Stimulated activated CD4-positive, alpha-beta T cell treated with anti-CD3 and anti-CD28 coated beads, Interleukin-1b, Interleukin-23, amount 100 ng/mL, for 1 hour (primary cell): ENCODE measurements around the gene DCPS.
A peak's percentile ranks its signal among the peaks of the same experiment; 100 is the strongest.
"Not testable (repeated sequence)": the region's sequence is repeated elsewhere in the genome, so short reads cannot be mapped to it uniquely, and the experiment has no call there.

Source experiments
- DNase-seq, 2 donors: peaks; one replicate each; pipeline ENCODE4 v3.0.0-alpha.2; 2020; ENCODE audit warnings: low read depth in 2 of 2

DCPS gene

DNA sequence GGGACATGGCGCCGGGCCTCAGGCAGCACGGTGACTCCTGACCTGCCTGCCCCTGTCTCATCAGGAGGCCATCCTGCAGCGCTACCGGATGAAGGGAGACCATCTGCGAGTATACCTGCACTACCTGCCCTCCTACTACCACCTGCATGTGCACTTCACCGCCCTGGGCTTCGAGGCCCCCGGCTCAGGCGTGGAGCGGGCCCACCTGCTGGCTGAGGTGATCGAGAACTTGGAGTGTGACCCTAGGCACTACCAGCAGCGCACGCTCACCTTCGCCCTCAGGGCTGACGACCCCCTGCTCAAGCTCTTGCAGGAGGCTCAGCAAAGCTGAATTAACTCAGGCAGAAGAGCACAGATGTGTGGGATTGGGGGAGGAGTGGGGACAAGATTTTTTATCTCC lies 41.4 kb downstream of the DCPS start:
- DNase-seq: no peak

DNA sequence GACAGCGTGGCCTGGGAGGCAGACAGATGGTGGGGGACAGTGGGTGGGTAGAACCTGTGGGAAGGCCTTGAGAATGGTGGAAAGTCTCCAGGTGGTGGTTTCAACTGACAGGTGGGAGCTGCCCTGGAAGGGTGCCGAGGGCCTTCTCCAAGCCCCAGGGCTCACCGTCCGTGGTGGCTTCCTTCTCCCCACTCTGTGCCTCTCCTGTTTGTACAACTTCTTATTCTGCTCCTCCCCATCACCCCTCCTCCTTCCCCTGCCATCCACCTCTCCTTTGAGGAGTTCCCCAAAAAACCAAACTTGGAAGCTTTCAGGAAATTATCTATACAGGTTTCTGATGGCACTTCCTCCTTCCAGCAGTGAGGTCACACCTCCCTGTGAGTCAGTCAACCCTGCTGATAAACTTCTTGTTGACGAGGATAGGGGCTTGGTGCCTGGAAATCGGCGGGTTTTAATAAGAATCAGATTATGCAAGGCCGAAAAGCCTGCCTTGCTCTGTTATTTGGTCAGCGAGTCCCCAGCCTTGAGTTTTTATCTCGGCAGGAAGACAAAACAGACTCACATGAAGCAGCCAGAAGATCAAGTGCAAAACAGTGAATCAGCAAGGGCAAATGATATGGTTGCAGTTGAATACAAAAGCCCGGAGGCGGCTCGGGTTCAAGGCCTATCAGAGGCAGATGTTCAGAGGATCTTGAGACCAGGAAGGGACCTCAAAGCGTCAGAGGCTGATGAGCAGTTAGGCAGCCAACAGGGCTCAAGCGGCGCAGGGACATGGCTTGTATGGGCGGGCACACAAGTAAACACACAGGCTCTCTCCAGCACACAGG lies 42.1 kb downstream of the DCPS start:
- no peak for DNase-seq

DNA sequence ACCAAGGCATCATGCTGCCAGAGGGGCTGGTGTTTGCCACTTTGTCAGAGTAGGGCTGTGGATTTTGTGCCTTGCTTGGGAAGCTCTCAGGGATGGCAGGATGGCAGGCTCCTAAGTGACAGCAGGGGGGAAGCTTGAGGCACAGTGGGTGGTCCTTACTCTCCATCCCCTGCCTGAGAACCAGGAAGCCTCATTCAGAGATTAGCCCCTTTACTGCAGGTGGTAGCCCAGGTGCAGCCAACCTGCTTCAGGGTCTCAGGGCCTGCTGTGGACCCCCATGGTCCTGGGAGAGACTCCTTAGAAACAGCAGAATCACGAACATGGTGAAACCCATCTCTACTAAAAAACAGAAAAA lies 42.7 kb downstream of the DCPS start:
- DNase-seq: no peak

DNA sequence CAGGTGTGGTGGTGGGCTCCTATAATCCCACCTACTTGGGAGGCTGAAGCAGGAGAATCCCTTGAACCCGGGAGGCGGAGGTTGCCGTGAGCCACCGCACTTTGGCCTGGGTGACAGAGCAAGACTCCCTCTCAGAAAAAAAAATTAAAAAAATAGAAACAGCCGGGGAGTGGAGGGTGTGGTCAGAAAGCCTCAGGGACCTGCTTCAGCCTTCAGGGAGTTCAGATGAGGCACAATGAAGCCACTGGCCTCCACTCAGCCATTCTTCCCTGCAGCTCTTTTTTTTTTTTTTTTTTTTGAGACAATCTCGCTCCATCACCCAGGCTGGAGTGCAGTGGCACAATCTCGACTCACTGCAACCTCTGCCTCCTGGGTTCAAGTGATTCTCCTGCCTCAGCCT lies 43.1 kb downstream of the DCPS start:
- DNase-seq: not testable (repeated sequence)

DNA sequence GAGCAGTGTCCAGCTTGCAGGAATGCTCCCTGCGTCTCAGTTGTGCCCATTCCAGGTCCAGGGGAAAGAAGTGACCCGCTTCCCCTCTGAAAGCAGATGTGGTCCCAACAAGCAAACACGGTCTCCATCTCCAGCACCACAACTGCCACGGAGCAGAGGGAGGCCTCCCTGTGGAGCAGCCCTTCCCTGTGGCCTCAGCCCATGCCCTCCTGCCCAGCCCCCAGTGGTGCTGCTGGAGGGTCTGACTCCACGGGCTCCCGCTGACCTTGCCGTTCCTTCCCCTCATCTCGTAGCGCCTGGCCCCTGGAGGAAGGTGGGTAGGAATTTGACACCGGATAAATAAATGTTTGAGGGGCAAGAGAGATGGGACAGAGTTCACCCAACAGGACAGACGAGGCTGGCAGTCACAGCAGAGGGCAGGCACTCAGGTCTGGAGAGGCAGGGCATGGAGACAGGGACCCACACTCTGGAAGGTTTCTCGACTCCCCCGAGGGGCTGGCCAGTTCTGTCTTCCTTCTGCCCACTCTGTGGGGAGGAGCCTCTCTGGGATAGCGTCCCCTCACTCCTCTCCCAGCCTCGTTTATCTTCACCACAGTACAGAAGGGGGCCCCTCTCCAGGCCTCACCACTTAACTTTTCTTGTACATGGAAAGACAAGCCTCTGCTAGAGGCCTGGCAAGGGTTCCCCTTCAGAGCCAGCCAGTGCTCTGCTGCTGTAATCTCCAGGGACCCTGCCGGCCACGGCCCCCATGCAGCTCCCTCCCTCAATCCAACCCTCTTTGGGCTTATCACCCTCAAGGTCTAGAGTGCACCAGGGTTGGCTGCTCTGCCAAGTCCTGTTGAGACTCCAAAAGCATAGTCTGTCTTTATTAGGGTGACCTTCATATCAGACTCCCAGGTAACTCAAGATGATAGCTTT lies 44.1 kb downstream of the DCPS start:
- DNase-seq: no peak

DNA sequence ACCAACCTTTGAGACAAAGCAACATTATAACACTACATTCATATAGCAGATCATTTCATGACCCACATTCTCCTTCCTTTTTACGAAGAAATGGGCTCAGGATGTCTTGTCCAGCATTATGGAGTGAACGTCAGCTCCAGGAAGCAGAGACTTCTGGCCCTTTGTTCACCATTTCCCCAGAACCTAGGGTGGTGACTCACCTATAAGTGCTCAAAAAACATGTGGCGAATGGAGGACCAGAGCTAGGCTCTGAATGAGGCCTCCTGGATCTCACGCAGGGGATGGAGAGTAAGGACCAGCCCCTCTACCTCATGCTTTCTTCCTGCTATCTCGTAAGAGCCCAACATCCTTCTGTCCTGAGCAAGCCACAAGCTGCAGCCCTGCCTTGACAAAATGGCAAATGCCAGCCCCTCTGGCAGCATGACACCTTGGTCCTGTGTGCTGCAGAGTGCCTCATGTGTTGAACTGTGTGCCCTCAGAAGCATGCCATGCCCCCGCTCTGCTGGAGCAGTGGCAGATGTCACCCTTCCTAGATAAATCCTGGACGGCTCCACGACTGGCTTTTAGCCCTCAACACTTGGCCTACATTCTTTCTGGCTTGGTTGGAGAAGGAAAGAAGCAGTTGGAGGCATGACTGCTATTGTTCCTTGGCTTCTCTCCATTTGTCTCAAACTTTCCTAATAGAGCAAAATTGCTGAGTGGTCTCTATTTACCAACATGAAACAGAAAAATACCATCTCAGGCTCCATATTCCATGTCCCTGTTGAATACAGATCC lies 45.1 kb downstream of the DCPS start:
- DNase-seq: no peak

DNA sequence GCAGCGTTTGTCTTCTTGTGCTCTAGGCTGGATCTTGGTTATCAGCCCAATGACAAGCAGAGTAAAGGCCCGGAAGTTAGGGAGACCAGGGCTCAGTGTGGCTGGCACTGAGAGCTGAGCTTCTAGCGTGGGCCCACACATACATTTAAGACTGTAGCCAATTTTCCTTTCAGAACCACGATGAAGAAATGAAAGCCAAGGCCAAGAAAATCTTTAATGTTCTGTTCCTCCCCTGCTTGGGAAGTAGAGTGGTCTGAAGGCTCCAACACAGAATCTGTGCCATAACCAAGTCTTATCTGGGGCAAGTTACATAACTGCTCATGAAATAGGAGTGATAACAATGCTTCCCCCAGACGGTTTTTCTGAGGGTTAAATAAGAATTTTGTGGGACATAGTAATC lies 47.0 kb downstream of the DCPS start:
- no peak for DNase-seq

DNA sequence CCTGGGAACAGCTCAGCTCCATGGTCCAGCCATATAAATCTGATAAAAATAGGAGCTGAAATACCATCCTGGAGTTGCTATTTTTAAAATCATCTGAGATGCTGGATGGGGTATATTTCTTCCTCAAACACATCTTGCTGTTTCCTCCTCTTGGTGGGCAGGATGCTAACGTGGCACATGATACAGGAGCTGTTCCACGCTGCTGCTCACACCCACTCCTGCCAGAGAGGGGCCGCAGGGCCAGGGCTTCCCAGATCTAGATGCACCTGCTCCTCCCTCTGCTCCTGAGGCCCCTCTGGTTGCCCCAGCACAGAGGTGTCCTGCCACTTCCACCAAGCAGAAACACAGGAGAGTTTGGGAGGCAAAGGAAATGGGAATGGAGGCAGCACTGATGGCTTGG lies 48.3 kb downstream of the DCPS start:
- no peak for DNase-seq

DNA sequence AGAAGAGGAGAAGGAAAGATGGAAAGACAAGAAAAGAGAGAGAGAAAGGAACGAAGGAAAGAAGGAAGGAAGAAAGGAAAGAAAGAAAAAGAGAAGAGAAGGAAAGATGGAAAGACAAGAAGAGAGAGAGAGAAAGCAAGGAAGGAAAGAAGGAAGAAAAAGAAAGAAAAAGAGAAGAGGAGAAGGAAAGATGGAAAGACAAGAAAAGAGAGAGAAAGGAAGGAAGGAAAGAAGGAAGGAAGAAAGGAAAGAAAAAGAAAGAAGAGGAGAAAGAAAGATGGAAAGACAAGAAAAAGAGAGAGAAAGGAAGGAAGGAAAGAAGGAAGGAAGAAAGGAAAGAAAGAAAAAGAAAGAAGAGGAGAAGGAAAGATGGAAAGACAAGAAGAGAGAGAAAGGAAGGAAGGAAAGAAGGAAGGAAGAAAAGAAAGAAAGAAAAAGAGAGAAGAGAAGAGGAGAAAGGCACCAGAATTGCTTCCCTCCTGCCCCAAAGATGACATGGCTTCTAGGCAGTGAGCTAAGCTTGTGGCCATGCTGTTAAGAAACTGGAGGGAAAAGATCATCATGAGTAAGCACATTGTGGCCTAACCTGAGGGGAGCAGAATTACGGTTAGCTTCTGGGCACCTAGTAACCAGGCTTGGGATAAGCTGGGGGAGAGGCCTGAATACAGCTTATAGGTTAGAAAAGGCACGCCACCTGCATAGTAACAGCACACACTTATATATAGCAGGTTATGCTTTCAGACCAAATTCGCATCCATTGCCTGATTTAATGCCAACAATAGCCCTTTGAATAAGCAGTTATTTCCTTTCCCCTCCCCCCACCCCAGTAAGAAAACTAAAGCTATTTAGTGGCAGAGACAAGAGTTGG lies 49.3 kb downstream of the DCPS start:
- DNase-seq: no peak

DNA sequence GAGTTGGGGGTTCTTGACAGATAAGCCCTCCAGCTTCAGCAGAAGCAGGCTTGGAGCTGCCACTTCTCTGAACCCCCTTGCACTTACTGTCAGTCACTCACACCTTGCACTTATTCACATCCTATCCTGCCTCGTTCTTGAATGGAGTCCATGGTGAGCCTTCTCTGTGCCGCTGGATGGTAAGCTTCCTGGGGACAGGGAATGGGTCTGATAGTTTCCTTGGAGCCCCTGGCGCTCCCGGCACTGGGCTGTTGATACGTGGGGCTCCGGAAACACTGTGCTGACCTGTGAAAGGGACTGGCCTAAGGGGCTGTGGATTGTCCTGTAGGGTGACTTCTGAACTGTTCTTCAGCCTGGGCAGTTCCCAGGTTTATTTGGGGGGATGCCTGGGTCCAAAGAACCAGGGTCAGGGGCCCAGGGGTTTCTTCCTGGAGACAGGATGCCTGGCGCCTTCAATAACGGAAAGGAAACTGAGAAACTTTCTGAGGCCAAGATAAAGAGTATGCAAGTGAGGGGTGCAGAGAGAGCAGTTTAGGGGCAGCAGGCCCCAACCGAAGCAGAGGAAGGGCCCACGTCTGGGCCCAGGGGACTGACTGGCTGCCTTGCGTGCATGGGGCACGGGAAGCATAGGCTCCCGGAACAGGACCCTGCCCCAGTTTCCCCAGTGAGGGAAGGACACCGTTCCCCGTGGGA lies 50.9 kb downstream of the DCPS start:
- DNase-seq: no peak

DNA sequence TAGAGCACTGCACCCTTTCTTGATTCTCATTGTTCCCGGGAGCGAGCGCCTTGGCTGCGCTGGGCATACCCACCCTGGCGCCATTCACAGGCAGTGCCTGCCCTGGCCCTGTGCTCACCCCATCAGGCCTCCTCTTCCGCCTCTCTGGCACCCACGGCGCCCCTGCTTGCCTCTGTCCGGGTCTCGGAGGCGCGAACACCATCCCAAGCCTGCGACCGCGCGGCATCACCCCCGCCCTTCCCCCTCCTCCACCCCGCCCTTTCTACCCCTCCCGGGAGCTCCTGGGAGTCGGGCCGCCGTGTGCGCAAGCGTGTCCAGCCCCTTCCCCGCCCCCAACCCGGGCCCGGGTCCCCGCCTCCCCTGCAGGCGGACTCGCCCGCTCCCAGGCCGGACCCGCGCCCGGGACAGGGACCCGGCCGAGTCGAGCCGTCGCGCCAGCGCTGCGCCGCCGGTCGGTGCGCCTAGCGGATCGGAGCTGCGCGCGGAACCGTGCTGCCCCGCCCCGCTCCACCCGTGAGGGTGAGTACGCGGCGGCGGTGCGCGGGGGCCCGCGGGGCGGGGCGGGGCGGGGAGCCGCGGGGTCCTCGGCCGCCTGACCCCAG lies 51.6 kb downstream of the DCPS start, which contains the start of gene ST3GAL4:
Gene ST3GAL4 (plus strand): TSS at position 363 of the 602 bp plus-strand sequence. CDS start 50,470 bp downstream, outside the sequence.
- peak; percentile 15 to 49 for DNase-seq

DNA sequence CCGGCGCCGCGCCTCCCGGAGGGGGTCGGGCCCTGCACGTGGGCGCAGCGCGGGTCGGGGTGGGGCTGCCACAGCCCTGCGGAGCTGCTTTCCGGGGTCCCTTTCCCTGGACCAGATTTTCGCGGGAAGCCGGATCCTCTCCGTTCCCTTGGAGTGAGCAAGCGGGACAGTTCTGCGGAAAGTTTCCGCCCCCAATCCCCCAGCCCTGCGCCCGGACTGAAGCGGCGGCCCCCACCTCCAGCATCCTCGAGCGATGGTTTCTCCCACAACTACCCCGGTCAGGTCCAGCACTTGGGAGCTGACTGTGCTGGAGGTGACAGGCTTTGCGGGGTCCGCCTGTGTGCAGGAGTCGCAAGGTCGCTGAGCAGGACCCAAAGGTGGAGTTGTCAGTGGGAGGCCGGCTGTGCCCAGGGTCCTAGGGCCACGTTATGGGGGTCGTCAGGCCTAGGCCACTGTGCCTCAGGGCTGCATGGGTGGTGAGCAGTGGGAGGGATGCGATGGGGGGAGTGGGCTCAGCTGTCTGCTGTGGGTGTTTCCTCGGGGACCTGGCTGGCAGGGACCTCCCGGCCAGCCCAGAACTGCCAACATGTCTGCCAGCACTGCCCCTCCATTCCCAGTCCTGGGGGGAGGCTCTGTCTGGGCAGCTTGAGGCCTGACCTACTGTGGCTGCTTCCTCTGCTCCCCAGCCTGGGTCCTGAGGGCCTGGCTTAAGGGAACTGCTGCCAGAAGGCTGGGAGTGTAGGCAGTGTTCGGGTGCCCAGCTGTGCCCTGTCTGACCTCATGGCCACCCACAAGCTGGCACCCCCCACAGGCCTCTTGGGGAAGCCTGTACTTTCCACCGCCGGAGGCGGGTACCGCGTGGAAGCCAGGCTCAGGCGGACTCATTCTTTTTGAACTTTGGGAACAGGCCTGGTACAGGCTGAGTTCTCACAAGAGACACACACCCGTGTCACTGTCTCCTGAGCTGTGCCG lies 52.4 kb downstream of the DCPS start:
- no peak for DNase-seq

DNA sequence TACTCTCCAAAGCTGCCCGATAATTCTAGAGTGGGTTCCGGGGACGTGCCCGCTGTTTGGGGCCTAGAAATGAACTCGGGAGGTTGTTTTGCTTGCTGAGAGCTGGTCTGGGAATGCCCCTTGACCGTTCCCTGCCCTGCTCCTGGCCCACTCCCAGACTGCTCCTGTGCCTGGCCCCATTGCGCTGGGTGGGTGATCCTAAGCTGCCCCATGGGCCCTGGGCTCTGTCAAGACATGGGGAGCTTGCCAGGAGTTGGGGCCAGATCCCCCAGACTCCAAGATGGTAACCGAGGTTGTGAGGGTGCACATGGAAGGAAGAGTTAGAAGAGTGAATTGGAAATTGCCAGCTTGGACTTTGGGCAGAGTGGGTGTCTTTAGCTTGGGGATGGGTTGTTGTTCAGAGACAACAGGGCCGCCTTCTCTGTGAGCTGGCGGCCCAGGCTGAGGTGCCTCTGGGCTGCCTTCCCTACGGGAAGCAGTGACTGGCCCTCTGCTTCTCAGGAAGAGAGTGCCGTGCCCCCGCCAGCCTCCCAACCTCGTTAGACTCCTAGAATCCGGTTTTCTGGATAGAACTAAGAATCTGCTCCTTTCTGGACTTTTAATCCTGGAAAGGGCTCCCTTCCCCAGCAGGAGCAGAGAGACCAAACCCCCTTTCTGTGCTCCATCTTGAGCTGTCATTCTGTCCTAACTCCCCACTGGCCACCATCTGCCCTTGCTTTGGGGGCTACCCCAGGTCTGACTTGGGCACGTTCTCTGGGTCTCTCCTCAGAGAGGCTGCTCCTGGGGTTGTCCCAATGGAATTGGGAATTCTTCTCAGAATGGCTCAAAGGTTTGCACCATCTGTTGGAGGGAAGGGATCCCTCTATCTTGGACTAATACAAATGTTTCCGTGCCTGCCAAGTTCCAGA lies 53.4 kb downstream of the DCPS start:
- no peak for DNase-seq

DNA sequence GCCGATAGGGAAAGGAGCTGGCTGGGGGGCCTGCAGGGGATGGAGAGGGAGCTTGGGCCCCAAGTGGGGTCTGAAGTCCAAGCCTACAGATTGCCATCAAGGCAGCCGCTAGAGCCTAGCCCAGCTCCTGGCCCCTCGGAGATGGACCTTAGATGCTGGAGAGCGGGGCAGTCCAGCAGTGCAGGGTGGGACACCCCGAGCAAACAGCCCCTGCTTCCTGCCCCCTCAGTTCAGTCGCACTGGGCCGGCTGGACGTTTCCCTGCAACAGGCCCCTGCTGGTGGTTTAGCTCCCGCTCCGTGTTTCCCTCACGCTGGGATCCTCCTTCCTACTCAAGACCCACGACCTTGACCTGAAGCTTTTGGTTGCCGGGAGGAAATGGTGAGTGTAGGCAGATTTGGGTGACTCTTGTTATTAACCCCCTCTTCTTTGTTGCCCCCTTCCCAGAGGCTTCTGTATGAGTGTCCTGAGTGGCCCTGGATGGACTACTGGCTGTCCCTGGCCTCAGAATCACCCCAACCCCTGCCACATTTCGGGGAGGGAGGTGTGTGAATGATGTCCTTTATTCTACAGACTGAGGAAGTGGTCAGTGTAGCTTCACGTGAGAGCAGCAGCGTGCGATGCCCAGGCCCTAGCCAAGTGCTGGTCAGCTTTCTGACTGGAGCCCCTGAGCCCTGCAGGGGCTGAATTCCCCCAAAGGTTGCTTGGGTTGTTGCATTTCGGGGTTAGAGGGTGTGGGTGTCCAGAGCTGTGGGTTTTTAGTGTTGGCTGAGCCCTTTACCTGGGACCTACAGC lies 54.3 kb downstream of the DCPS start:
- no peak for DNase-seq

DNA sequence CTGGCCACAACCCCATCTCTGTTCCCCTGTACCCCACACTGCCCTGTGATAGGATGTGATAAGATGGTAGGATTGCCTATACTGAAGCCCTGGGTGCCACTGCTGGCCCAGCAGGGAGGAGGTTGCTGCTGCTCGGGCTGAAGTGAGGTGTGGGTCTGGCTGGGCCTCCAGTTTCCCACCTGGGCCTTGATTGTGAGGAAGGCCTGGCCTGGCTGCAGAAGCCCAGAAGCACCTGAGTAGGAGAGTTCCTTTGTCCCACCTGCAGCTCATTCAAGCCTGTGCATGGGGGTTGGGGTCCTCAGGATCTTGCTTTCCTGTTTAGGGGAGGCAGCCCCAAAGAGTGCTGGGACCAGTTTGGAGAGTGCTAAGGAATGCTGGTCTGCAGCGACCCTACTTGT lies 54.9 kb downstream of the DCPS start:
- DNase-seq: no peak

DNA sequence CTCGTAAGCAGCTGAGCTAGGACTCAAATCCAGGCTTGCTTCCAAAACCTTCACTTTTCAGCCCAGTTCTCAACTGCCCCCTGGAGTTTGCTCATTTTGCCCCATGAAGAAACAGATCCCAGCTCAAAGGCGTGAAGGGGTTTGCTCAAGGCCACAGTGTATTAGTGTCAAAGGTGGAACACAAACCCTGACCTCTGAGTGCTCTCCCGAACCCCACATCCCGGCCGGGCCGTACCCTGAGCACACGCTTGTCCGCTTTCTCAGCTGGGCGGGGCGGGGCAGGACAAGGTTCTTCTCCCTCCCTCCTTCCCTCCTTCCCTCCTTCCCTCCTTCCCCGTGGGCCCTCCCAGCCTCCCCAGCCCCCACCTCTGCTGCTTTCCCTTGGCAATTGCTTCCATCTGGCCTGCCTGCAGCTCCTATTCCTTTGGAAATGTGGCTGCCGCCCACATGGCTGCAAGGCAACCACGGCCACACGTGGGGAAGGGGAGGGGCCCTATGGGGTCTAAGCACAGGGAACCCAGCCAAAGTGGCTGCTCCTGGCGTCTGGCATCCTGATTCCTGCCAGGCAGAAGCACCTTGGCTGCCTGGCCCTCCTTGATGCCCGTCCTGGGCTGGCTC lies 55.7 kb downstream of the DCPS start:
- DNase-seq: no peak

DNA sequence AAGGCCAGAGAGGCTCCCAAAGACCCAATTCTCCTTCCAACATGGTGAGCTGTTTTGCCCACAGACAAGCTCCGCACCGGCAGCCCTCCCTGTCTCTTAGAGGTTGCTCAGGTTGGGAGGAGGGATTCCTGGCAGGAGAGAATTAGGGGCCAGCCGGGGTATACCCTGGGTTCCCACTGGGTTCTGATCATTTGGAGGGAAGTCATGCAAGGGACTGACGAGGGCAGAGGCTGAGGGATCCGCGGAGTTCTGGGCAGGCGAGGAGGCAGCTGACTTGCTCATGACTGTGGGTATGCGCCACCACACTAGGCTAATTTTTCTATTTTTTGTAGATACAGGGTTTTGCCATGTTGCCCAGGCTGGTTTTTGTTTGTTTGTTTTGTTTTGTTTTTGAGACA lies 56.2 kb downstream of the DCPS start:
- no peak for DNase-seq
